GM23338 (cell line): ENCODE data around the gene WDR91. TPM values are rescaled to one million over a fixed set of nuclear protein-coding genes. Genes with fewer than 3 reads are reported as not detected.

Experiments
- ATAC-seq: fragments of 200-7000 bp; cut with Tn5 transposase; 3 replicates; pipeline ENCODE4 v1.9.1; 2020
- DNase-seq: peaks from one replicate; pipeline ENCODE4 v3.0.0-alpha.2; 2015; ENCODE audit warnings: low spot score
- H2AFZ ChIP-seq: fragments of 200-600 bp; sonication (generic); 2 replicates; pipeline ENCODE4 v1.8.0; 2016; ENCODE audit warnings: antibody characterized with exemption, mild to moderate bottlenecking, moderate library complexity
- H3F3A ChIP-seq: fragments of 200-600 bp; sonication (generic); replicated peaks from 2 replicates; pipeline ENCODE4 v1.8.0; 2017; ENCODE audit warnings: antibody characterized with exemption, mixed run types, low read depth
- H3K27ac ChIP-seq: fragments of 200-600 bp; sonication (generic); 2 replicates; pipeline ENCODE4 v1.6.1; 2016; ENCODE audit warnings: low read depth
- H3K27me3 ChIP-seq: fragments of 200-600 bp; sonication (generic); 2 replicates; pipeline ENCODE4 v1.8.0; 2016; ENCODE audit warnings: mild to moderate bottlenecking, mixed run types, moderate library complexity; ENCODE audit not compliant: insufficient read depth
- H3K36me3 ChIP-seq: fragments of 200-600 bp; sonication (generic); 2 replicates; pipeline ENCODE4 v1.8.0; 2016; ENCODE audit warnings: mild to moderate bottlenecking; ENCODE audit not compliant: insufficient read depth
- H3K4me1 ChIP-seq: fragments of 200-600 bp; sonication (generic); 2 replicates; pipeline ENCODE4 v1.8.0; 2016; ENCODE audit warnings: mild to moderate bottlenecking, moderate library complexity; ENCODE audit not compliant: insufficient read depth
- H3K4me2 ChIP-seq: fragments of 200-600 bp; sonication (generic); 2 replicates; pipeline ENCODE4 v1.7.1; 2017; ENCODE audit warnings: mixed run types
- H3K4me3 ChIP-seq: fragments of 200-600 bp; sonication (generic); 2 replicates; pipeline ENCODE4 v1.6.1; 2016; ENCODE audit warnings: mixed run types
- H3K79me2 ChIP-seq: fragments of 200-600 bp; sonication (generic); replicated peaks from 2 replicates; pipeline ENCODE4 v1.8.0; 2017; ENCODE audit warnings: mild to moderate bottlenecking; ENCODE audit not compliant: insufficient read depth
- H3K9me2 ChIP-seq: fragments of 200-600 bp; sonication (generic); 2 replicates; pipeline ENCODE4 v1.8.0; 2017; ENCODE audit not compliant: insufficient read depth
- H4K20me1 ChIP-seq: fragments of 200-600 bp; sonication (generic); replicated peaks from 2 replicates; pipeline ENCODE4 v1.8.0; 2017; ENCODE audit warnings: mild to moderate bottlenecking; ENCODE audit not compliant: insufficient read depth
- H3K27ac Mint-ChIP-seq: 2 replicates; pipeline ENCODE4 v1.8.0; 2020; ENCODE audit warnings: inconsistent platforms, mild to moderate bottlenecking, moderate library complexity, mixed read lengths
- H3K27me3 Mint-ChIP-seq: 3 replicates; pipeline ENCODE4 v1.8.0; 2022; ENCODE audit warnings: low read depth, mild to moderate bottlenecking, moderate library complexity, mixed read lengths, inconsistent platforms; ENCODE audit not compliant: insufficient read depth, poor library complexity
- H3K36me3 Mint-ChIP-seq: 3 replicates; pipeline ENCODE4 v1.8.0; 2021; ENCODE audit warnings: low read depth, mild to moderate bottlenecking, inconsistent platforms, moderate library complexity, mixed read lengths
- H3K4me1 Mint-ChIP-seq: 3 replicates; pipeline ENCODE4 v1.8.0; 2020; ENCODE audit warnings: mild to moderate bottlenecking, inconsistent platforms, mixed read lengths
- H3K4me3 Mint-ChIP-seq: 3 replicates; pipeline ENCODE4 v1.8.0; 2021; ENCODE audit warnings: moderate library complexity, mild to moderate bottlenecking, inconsistent platforms, mixed read lengths
- H3K9me3 Mint-ChIP-seq: 3 replicates; pipeline ENCODE4 v1.8.0; 2020; ENCODE audit warnings: moderate library complexity, mild to moderate bottlenecking, inconsistent platforms, mixed read lengths
- CREB1 ChIP-seq: fragments of 250-450 bp; sonication (Bioruptor Pico); IDR thresholded peaks from 2 replicates; pipeline ENCODE4 v1.5.0; 2020; ENCODE audit warnings: low read depth, mild to moderate bottlenecking, moderate library complexity
- ETS1 ChIP-seq: IDR thresholded peaks from 2 replicates; pipeline ENCODE4 v1.6.1; 2016; ENCODE audit warnings: antibody characterized with exemption
- EZH2 ChIP-seq: fragments of 200-600 bp; sonication (generic); IDR thresholded peaks from one replicate; pipeline ENCODE4 v1.8.0; 2017; ENCODE audit warnings: antibody characterized with exemption, mild to moderate bottlenecking, low read depth; ENCODE audit not compliant: unreplicated experiment
- EZH2phosphoT487 ChIP-seq: fragments of 200-600 bp; sonication (generic); IDR thresholded peaks from one replicate; pipeline ENCODE4 v1.8.1; 2018; ENCODE audit warnings: antibody characterized with exemption; ENCODE audit not compliant: unreplicated experiment
- NANOG ChIP-seq: IDR thresholded peaks from 2 replicates; pipeline ENCODE4 v1.6.1; 2016; ENCODE audit warnings: antibody characterized with exemption, borderline replicate concordance
- POLR2AphosphoS5 ChIP-seq: IDR thresholded peaks from 2 replicates; pipeline ENCODE4 v1.6.1; 2016; ENCODE audit warnings: antibody characterized with exemption, low read depth
- STAT1 ChIP-seq: IDR thresholded peaks from one replicate; pipeline ENCODE4 v1.6.1; 2016; ENCODE audit warnings: antibody characterized with exemption; ENCODE audit not compliant: unreplicated experiment
- ZNF462 ChIP-seq: fragments of 250-450 bp; sonication (Bioruptor Pico); IDR thresholded peaks from 2 replicates; pipeline ENCODE4 v1.5.0; 2020; ENCODE audit warnings: mild to moderate bottlenecking, moderate library complexity
- polyA plus RNA-seq: library from polyadenylated mRNA; unstranded; fragments of >200 nt; fragmentation: Nextera tagmentation; extraction: Ambion mirVana; gene quantifications from 2 replicates; pipeline ENCODE4 v1.2.1, GENCODE V29; 2016
- total RNA-seq: library from RNA; depleted of rRNA; stranded (reverse); fragments of >200 nt; shearing (Covaris generic); gene quantifications from 2 replicates; pipeline ENCODE4 v1.2.3, GENCODE V29; 2014

Gene WDR91
- total and polyA plus RNA-seq, 2 experiments from 2014 or later: 5.8 to 32.6 TPM

- no peak for TF ChIP-seq ZNF462 (CRISPR knock-in tag)
- TF ChIP-seq EZH2: no peak
- TF ChIP-seq ETS1: no peak
- TF ChIP-seq POLR2AphosphoS5: no peak
- TF ChIP-seq EZH2phosphoT487: no peak
These were observed 10.4 kb downstream of the WDR91 start (continued) for GRCh38 chr7:135200821-135201331.

GRCh38 chr7:135199439-135199838, 11.9 kb downstream of the WDR91 start:
- Histone ChIP-seq H3K4me2 (no peak overlapping the region), H3K4me3 (no peak overlapping the region), H3K4me1 (peaks cover 10% of the 10 kb centered on the region; the same call in 1 of the 2 replicates), H3K36me3 (peaks cover 7% of the 10 kb centered on the region; the same call in 1 of the 2 replicates), H3K79me2 (no peaks in the 10 kb centered on the region), H4K20me1 (no peaks in the 10 kb centered on the region), H3F3A (no peaks in the 10 kb centered on the region), H2AFZ (no peak overlapping the region), H3K27ac (no peak overlapping the region), H3K27me3 (no peaks in the 10 kb centered on the region), H3K9me2 (no peaks in the 10 kb centered on the region)
- ATAC-seq: no peak
- Mint-ChIP-seq H3K9me3 (no peaks in the 10 kb centered on the region), H3K27ac (peak overlapping the region; percentile 54; the same call in 1 of the 2 replicates), H3K4me1 (peaks cover 17% of the 10 kb centered on the region), H3K36me3 (peaks cover 5% of the 10 kb centered on the region), H3K27me3 (peaks cover 2% of the 10 kb centered on the region), H3K4me3 (no peak overlapping the region)
- no peak for DNase-seq
- no peak for TF ChIP-seq CREB1 (CRISPR knock-in tag)
- TF ChIP-seq NANOG: no peak
- TF ChIP-seq EZH2: no peak
- no peak for TF ChIP-seq STAT1
- TF ChIP-seq POLR2AphosphoS5: no peak
- TF ChIP-seq ETS1: no peak
